DMS153 treated with DMSO at 0.1 percent for 48 hours (cell line): ENCODE results near the gene BTBD9.
A peak's percentile ranks its signal among the peaks of the same experiment; 100 is the strongest.

ENCODE experiments used
- DNase-seq: peaks from one replicate; lab custom pipeline; 2025; ENCODE audit not compliant: unreplicated experiment; lab: John Stamatoyannopoulos, UW

BTBD9 gene

DNA sequence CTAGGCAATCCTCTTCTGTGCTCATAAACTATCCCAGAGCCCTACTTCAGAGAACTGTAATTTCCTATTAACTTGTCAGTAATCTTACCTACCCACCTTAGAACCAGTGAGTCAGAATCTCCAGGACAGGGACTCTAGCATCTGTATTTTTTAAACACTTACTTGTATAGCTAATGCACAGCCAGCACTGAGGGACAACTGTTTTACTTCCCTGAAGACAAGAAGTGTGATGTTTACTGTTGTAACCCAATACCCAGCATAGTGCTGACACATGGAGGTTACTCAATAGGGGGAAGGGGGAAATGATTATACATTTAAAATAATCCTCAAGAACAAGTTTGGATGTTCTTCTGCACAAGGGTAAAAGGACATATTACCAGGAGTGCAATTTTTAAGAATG, 130.8 kb downstream of the BTBD9 start:
- DNase-seq: peak; percentile 53

DNA sequence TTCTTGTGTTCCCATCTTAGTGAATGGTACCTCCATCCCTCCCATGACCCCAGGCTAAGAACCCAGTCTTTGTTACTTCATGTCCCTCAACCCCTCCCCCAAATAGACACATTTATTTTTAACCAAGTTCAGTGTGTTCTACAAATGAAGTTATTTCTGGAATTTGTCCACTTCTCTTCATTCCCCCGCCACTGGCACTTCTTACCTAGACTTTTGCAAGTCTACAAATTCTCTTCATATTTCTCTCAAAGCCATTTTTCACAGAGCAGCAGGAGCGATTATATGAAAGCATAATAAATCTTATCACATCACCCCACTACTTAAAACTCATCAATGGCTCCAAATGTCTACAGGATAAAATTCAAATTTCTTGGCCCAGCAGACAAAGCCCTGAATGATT, 131.4 kb downstream of the BTBD9 start:
- DNase-seq: no peak

DNA sequence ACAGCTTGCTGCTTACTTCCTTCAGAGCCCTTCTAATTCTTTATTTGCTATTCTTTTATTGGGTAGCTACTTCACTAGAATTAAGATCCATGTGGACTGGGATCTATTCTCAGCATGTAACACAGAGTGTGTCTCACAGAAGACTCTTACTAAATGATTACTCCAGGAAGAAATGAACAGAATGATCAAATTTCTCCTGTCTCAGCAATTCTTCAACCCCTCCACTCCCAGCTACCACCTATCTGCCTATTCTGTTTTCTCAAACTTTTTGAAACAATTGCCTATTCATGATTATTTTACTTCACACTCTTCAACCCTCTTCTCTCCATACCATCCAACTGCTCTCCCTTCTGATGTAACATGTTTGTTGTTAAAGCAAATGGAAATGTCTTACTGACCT, 132.6 kb downstream of the BTBD9 start:
- no peak for DNase-seq

GRCh38 chr6:38505826-38506225, 133.9 kb downstream of the BTBD9 start:
- DNase-seq: no peak

DNA sequence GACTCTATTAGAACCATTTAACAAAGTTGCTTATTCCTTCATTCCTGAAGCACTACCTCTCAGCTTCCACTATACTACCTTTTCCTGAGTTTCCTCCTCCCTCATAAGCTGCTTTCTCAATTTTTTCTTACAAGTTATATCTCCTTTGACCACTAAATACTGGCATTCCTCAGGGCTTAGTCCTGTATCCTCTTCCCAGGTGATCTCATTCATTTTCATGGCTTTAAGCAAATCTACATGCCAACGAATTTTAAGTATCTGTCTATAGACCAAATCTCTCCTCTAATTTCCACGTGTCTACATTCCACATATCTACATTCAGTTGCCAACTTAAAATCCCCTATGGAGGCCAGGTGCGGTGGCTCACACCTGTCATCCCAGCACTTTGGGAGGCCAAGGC, 134.7 kb downstream of the BTBD9 start:
- no peak for DNase-seq

DNA sequence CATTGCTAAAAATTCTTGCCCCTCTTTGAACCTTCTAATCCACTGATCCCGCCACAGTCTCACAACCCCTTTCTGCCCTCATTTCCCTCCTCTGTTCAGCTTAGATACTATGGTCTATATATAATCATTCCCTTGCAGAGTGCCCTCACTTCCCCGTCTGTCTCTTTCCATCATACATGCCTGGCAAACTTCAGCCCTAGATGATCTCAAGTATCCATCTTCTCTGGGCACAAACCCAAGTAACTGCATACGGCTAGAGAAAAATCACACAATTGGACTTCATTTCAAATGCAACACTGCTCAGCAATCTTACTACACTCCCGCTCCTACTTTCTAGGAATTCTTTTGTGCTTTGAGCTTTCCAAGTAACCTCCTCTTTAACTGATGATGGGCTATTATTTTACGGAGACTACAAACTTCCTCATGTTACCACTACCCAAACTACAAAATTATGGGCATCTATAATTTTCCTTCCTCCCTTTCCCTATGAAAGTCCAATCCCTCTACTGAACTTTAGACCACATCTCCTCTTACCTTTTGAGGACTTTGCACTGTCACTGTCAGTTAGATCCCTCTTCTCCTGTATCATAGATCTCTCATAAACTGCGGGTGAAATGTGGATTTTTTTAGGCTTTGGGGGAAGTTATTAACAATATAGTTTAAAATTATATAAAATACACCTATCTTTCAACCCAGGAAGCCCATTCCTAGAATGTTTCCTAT, 135.6 kb downstream of the BTBD9 start:
- no peak for DNase-seq

DNA sequence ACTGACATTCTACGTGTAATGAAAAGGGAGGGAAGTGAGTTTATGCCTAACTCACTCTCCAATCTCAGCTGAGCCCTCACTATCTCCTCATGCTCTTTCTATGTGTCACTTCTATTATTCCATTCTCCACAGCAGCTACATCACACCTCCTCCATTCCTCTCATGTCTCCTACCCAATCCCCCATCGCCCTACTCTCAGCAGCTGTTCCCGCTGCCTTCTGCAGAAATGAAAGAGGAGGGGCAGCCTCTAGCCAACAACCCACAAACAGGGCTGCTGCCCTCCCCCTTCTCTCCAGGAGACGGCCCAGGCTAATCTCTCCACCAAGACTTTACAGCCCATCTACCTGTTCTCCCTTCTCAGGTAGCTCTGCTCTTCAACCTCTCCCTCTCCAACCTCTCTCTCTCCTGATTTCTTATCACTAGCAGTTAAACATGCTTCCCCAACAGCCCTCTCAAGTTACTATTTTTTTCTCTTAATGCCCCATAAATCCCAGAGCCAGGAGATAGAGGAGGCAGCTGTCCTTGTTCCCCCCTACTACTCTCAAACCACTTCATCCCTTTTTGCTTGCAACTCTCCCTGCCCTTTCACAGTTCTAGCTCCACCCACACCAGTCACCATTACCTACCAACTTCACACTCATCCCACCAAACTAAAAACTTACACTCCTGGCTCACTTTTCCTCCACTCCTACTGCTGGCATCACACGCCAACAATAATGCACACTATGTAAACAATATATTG, 136.5 kb downstream of the BTBD9 start:
- peak; percentile 7 for DNase-seq

- no peak for DNase-seq
Observed at GRCh38 chr6:38502423-38502822, 137.3 kb downstream of the BTBD9 start.

DNA sequence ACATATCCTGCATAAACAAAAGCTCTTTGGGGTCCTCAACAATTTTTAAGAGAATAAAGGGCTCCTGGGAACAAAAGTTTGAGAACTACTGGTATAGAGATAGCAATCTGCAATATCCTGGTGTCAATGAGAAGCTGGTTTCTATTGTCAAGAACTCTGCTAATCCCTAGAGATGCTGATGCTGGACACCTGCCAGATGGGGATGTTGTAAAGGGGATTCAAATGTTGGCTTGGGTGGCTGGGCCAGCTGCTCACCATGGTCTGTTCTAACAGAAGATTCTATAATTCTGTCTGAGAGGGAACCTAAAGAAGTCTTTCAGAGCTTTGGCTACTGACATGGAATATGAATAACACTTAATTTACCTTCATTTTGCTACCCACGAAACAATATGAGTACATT, 137.8 kb downstream of the BTBD9 start:
- peak; percentile 37 for DNase-seq

- DNase-seq: no peak
Observed at GRCh38 chr6:38499529-38500096, 140.1 kb downstream of the BTBD9 start.

GRCh38 chr6:38498805-38499445, 140.8 kb downstream of the BTBD9 start:
- no peak for DNase-seq

DNA sequence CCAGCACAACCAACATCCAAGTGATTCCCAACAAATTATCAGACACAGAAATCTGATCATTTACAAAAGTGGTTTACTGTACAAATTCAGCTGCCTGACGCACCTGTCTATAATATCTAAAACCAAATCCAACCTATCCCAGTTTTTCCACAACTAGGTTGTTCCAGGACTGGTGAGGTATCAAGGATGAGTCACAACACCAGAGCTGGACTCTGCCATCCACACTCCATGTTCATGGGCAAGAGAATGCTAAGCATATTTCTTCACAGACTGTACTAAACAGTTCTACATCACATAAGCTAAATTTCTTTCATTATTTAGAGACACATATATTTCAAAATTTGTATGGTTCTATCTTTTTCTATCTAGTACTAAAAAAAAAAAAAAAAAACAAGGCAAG, 141.6 kb downstream of the BTBD9 start:
- DNase-seq: no peak

GRCh38 chr6:38497546-38497945, 142.2 kb downstream of the BTBD9 start:
- DNase-seq: no peak

GRCh38 chr6:38495922-38496635, 143.7 kb downstream of the BTBD9 start:
- DNase-seq: no peak

DNA sequence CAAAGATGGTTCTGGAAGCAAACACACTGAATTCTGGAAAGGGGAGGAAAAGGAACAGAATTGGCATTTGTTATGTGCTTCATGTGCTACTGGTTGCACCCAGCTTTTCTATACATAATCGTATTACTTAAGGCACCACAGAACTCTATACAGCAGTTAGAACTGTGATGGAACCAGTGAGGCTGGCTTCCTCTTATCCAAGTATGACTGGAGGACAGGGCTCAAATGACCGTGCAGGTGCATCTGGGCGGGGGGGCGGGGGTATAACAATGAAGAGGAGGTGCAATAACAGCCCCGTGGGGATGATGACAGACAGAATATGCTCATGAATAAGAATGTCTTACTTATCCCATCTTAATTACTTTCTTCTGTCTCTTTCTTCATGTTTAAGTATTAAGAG, 144.2 kb downstream of the BTBD9 start:
- DNase-seq: no peak

GRCh38 chr6:38493931-38494547, 145.7 kb downstream of the BTBD9 start:
- DNase-seq: peak; percentile 66

- DNase-seq: no peak
Observed at GRCh38 chr6:38492031-38492430, 147.7 kb downstream of the BTBD9 start.

GRCh38 chr6:38489951-38490350, 149.8 kb downstream of the BTBD9 start:
- no peak for DNase-seq

DNA sequence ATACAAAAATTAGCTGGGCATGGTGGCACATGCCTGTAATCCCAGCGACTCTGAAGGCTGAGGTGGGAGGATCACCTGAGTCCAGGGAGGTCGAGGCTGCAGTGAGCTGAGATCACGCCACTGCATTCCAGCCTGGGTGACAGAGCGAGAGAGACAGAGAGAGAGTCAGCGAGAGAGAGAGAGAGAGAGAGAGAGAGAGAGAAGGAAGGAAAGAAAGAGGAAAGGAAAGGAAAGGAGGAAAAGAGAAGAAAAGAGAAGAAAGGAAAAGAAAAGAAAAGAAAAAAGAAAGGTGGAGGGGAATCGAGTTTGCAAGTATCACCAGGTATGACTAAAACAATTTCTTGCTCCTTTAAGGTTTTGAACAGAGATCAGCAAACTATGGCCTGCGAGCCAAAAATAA, 152.3 kb downstream of the BTBD9 start:
- DNase-seq: no peak

GRCh38 chr6:38485488-38485887, 154.2 kb downstream of the BTBD9 start:
- no peak for DNase-seq

DNA sequence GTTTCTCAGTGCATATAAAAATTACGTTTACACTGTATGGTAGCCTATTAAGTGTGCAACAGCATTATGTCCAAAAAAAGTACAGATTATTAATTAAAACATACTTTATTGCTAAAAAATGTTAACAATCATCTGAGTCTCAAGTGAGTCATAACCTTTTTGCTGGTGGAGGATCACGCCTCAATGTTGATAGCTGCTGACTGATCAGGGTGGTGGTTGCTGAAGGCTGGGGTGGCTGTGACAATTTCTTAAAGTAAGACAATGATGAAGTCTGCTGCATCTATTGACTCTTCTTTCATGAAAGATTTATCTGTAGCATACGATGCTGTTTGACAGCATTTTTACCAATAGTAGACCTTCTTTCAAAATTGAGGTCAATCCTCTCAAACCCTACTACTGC, 155.1 kb downstream of the BTBD9 start:
- no peak for DNase-seq
